WTC11 (cell line): Measurements from ENCODE around the gene STXBP6.

Experiments
- ETV6 ChIP-seq: sonication (generic); formaldehyde crosslinking; IDR thresholded peaks from 2 replicates; pipeline ENCODE4 v1.8.1; 2022; ENCODE audit warnings: mild to moderate bottlenecking, missing genetic modification reagents
- NFE2L1 ChIP-seq: sonication (generic); formaldehyde crosslinking; IDR thresholded peaks from 2 replicates; pipeline ENCODE4 v1.8.1; 2023; ENCODE audit warnings: missing genetic modification reagents
- NR3C1 ChIP-seq: sonication (generic); formaldehyde crosslinking; conservative IDR thresholded peaks from 2 replicates; pipeline ENCODE4 v1.8.1; 2023; ENCODE audit warnings: low read depth, mild to moderate bottlenecking, missing genetic modification reagents
- SMAD3 ChIP-seq: sonication (generic); formaldehyde crosslinking; IDR thresholded peaks from 2 replicates; pipeline ENCODE4 v1.8.0; 2022; ENCODE audit warnings: missing genetic modification reagents, mild to moderate bottlenecking, borderline replicate concordance
- SP1 ChIP-seq: sonication (generic); formaldehyde crosslinking; conservative IDR thresholded peaks from 2 replicates; pipeline ENCODE4 v1.8.1; 2022; ENCODE audit warnings: missing genetic modification reagents
- TCF7 ChIP-seq: sonication (generic); formaldehyde crosslinking; IDR thresholded peaks from 2 replicates; pipeline ENCODE4 v1.8.0; 2022; ENCODE audit warnings: mild to moderate bottlenecking, low read depth, missing genetic modification reagents, moderate library complexity
- TF ChIP-seq, protein P1 (sequence below): sonication (generic); formaldehyde crosslinking; IDR thresholded peaks from 2 replicates; pipeline ENCODE4 v1.8.1; 2023; ENCODE audit warnings: mild to moderate bottlenecking, missing genetic modification reagents, moderate library complexity
- TF ChIP-seq, protein P2 (sequence below): sonication (generic); formaldehyde crosslinking; IDR thresholded peaks from 2 replicates; pipeline ENCODE4 v1.8.1; 2023; ENCODE audit warnings: mild to moderate bottlenecking, moderate library complexity, missing genetic modification reagents
- TF ChIP-seq, protein P3 (sequence below): fragments of 250-450 bp; sonication (Bioruptor Pico); IDR thresholded peaks from 2 replicates; pipeline ENCODE4 v1.9.0; 2021; ENCODE audit warnings: mild to moderate bottlenecking
- TF ChIP-seq, protein P4 (sequence below): sonication (generic); formaldehyde crosslinking; IDR thresholded peaks from 2 replicates; pipeline ENCODE4 v1.8.1; 2023; ENCODE audit warnings: mild to moderate bottlenecking, missing genetic modification reagents, borderline replicate concordance
- TF ChIP-seq, protein P5 (sequence below): fragments of 200-600 bp; IDR thresholded peaks from 2 replicates; pipeline ENCODE4 v1.8.0; 2022; ENCODE audit warnings: antibody characterized with exemption

DNA sequence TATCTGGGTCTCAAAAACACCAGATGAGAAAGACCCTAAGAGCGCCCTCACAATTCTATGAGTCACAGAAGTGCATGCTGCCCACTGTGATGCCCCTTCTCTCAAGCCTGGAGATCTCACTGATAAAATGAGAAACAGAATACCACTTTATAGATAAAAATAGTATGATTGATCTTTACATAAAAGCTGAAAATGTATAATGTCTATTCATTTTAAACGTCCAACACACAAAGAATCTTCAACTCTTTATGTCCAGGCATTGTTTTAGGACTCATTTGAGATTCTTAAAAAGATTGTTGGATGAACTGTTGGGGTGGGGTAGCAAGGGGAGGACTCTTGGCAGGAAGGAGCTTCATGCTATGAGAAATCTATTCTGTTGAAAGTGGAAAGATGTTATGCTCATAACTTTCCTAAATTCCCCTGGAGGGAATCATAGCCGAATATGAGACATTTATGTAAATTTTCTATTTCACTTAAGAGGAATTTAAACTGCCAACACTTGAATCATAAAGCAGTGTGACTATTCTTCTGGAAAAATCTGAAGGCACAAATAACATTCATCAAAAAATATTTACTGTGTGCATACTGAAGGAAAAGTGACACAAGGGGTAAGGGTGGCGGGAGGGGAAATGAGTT lies 174.6 kb downstream of the STXBP6 start:
- TF ChIP-seq, protein P1, sequence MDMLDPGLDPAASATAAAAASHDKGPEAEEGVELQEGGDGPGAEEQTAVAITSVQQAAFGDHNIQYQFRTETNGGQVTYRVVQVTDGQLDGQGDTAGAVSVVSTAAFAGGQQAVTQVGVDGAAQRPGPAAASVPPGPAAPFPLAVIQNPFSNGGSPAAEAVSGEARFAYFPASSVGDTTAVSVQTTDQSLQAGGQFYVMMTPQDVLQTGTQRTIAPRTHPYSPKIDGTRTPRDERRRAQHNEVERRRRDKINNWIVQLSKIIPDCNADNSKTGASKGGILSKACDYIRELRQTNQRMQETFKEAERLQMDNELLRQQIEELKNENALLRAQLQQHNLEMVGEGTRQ (CRISPR knock-in tag), result no peak
- TF ChIP-seq NR3C1 (CRISPR knock-in tag), result no peak
- TF ChIP-seq, protein P2, sequence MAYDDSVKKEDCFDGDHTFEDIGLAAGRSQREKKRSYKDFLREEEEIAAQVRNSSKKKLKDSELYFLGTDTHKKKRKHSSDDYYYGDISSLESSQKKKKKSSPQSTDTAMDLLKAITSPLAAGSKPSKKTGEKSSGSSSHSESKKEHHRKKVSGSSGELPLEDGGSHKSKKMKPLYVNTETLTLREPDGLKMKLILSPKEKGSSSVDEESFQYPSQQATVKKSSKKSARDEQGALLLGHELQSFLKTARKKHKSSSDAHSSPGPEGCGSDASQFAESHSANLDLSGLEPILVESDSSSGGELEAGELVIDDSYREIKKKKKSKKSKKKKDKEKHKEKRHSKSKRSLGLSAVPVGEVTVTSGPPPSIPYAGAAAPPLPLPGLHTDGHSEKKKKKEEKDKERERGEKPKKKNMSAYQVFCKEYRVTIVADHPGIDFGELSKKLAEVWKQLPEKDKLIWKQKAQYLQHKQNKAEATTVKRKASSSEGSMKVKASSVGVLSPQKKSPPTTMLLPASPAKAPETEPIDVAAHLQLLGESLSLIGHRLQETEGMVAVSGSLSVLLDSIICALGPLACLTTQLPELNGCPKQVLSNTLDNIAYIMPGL (CRISPR knock-in tag), result no peak
- TF ChIP-seq, protein P3, sequence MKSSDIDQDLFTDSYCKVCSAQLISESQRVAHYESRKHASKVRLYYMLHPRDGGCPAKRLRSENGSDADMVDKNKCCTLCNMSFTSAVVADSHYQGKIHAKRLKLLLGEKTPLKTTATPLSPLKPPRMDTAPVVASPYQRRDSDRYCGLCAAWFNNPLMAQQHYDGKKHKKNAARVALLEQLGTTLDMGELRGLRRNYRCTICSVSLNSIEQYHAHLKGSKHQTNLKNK (CRISPR knock-in tag), result no peak
- no peak for TF ChIP-seq TCF7
- no peak for TF ChIP-seq SMAD3 (CRISPR knock-in tag)
- no peak for TF ChIP-seq SP1
- no peak for TF ChIP-seq NFE2L1 (CRISPR knock-in tag)
- no peak for TF ChIP-seq ETV6 (CRISPR knock-in tag)
- TF ChIP-seq, protein P4, sequence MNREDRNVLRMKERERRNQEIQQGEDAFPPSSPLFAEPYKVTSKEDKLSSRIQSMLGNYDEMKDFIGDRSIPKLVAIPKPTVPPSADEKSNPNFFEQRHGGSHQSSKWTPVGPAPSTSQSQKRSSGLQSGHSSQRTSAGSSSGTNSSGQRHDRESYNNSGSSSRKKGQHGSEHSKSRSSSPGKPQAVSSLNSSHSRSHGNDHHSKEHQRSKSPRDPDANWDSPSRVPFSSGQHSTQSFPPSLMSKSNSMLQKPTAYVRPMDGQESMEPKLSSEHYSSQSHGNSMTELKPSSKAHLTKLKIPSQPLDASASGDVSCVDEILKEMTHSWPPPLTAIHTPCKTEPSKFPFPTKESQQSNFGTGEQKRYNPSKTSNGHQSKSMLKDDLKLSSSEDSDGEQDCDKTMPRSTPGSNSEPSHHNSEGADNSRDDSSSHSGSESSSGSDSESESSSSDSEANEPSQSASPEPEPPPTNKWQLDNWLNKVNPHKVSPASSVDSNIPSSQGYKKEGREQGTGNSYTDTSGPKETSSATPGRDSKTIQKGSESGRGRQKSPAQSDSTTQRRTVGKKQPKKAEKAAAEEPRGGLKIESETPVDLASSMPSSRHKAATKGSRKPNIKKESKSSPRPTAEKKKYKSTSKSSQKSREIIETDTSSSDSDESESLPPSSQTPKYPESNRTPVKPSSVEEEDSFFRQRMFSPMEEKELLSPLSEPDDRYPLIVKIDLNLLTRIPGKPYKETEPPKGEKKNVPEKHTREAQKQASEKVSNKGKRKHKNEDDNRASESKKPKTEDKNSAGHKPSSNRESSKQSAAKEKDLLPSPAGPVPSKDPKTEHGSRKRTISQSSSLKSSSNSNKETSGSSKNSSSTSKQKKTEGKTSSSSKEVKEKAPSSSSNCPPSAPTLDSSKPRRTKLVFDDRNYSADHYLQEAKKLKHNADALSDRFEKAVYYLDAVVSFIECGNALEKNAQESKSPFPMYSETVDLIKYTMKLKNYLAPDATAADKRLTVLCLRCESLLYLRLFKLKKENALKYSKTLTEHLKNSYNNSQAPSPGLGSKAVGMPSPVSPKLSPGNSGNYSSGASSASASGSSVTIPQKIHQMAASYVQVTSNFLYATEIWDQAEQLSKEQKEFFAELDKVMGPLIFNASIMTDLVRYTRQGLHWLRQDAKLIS (CRISPR knock-in tag), result no peak
- TF ChIP-seq, protein P5, sequence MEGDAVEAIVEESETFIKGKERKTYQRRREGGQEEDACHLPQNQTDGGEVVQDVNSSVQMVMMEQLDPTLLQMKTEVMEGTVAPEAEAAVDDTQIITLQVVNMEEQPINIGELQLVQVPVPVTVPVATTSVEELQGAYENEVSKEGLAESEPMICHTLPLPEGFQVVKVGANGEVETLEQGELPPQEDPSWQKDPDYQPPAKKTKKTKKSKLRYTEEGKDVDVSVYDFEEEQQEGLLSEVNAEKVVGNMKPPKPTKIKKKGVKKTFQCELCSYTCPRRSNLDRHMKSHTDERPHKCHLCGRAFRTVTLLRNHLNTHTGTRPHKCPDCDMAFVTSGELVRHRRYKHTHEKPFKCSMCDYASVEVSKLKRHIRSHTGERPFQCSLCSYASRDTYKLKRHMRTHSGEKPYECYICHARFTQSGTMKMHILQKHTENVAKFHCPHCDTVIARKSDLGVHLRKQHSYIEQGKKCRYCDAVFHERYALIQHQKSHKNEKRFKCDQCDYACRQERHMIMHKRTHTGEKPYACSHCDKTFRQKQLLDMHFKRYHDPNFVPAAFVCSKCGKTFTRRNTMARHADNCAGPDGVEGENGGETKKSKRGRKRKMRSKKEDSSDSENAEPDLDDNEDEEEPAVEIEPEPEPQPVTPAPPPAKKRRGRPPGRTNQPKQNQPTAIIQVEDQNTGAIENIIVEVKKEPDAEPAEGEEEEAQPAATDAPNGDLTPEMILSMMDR, result no peak
